Neural cell (in vitro differentiated cells): ENCODE results near the gene NKD1.

Experiments used
- CTCF ChIP-seq: fragments of 450-650 bp; IDR thresholded peaks from 2 replicates; pipeline ENCODE4 v1.5.1; 2014; ENCODE audit warnings: antibody characterized with exemption, mild to moderate bottlenecking, moderate library complexity; ENCODE audit not compliant: poor library complexity, severe bottlenecking
- EP300 ChIP-seq: fragments of 450-650 bp; conservative IDR thresholded peaks from 2 replicates; pipeline ENCODE4 v1.6.1; 2014; ENCODE audit warnings: antibody characterized with exemption, mild to moderate bottlenecking, moderate library complexity; ENCODE audit not compliant: poor library complexity, severe bottlenecking
- EZH2 ChIP-seq: fragments of 200-600, 300-800 bp; shearing (Covaris generic), sonication (generic); IDR thresholded peaks from 2 replicates; pipeline ENCODE4 v1.6.1; 2014; ENCODE audit warnings: antibody characterized with exemption, low read length, borderline replicate concordance, mild to moderate bottlenecking; ENCODE audit not compliant: insufficient read depth, poor library complexity, severe bottlenecking
- POLR2AphosphoS5 ChIP-seq: IDR thresholded peaks from 2 replicates; pipeline ENCODE4 v1.6.1; 2012
- RAD21 ChIP-seq: fragments of 450-650 bp; conservative IDR thresholded peaks from 2 replicates; pipeline ENCODE4 v1.6.1; 2014; ENCODE audit warnings: antibody characterized with exemption, mild to moderate bottlenecking, moderate library complexity
- REST ChIP-seq: IDR thresholded peaks from 2 replicates; pipeline ENCODE4 v1.6.1; 2012; ENCODE audit warnings: borderline replicate concordance
- SMC3 ChIP-seq: fragments of 450-650 bp; conservative IDR thresholded peaks from 2 replicates; pipeline ENCODE4 v1.6.1; 2014; ENCODE audit warnings: antibody characterized with exemption, mild to moderate bottlenecking, moderate library complexity; ENCODE audit not compliant: poor library complexity
- TAF1 ChIP-seq: IDR thresholded peaks from 2 replicates; pipeline ENCODE4 v1.6.1; 2012; ENCODE audit warnings: low read depth

- TF ChIP-seq CTCF (no peak), EP300 (no peak), RAD21 (no peak), POLR2AphosphoS5 (no peak), EZH2 (no peak), TAF1 (no peak), SMC3 (no peak), REST (no peak)
Observed at GRCh38 chr16:50534958-50535357, 13.2 kb upstream of the NKD1 start.
